ENCODE measurements around the gene SLC66A2. TPM values are rescaled to one million over a fixed set of nuclear protein-coding genes. Genes with fewer than 3 reads are reported as not detected.

The SLC66A2 gene
- total RNA-seq, 4 donors from 2014 or later, result 30.4 to 49.6 (median 35.1) TPM

DNA sequence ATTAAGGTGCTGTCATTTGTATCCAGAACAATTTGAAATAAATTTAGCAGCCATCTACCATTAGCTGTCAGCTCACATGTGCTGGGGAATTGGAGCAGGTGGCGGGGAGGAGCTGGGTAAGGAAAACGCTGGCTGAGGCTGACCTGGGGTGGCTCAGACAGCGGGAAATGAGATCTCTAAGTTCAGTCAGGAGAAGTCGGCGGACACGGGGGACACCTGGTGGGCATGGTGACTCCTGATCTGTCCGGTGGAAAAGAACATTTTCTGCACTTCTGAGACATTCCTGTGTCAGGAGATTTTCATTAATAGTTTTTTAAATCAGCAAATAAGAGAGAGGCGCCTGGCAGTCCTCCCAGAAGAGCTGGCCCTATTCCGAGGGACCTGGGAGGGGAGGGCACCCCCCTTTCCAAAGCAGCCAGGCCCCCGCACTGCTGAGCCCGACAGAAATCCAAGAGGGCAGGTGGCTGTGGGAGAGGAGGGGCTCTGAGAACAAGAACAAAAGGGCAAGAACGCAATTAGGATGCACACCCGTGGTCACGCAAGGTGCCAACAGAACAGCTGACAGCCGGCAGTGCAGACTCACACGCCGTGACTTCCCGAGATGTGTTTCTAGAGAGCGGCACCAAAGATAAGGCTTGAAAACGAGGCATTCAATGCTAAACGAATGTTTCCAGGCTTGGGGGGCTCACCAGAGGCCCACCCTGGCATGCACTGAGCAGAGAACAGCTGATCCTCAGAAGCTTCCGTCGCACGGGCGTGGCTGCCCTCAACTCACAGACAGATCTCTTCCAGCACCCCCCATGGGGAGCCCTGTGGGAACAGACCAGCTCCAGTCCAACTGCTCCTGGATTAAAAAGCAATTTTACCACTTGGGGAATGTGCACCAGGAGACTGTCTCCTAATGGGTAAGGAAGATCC is 26.4 kb downstream of the SLC66A2 start:
- no peak for DNase-seq
- H3K27ac ChIP-seq, result no peak overlapping the region
- H3K4me3 ChIP-seq, result no peak overlapping the region
- whole genome bisulfite sequencing, 2 donors, result 82 to 89% methylated on average over 11 to 19 of the region's 25 CpGs
- H3K27me3 ChIP-seq, result no peaks in the 10 kb centered on the region
- H3K9me3 ChIP-seq, result peaks cover 0 to 17% (median 13%) of the 10 kb centered on the region in 3 donors
- TF ChIP-seq POLR2A (IDR thresholded peaks at IDR 0.05), result no peak
- TF ChIP-seq, protein P1, sequence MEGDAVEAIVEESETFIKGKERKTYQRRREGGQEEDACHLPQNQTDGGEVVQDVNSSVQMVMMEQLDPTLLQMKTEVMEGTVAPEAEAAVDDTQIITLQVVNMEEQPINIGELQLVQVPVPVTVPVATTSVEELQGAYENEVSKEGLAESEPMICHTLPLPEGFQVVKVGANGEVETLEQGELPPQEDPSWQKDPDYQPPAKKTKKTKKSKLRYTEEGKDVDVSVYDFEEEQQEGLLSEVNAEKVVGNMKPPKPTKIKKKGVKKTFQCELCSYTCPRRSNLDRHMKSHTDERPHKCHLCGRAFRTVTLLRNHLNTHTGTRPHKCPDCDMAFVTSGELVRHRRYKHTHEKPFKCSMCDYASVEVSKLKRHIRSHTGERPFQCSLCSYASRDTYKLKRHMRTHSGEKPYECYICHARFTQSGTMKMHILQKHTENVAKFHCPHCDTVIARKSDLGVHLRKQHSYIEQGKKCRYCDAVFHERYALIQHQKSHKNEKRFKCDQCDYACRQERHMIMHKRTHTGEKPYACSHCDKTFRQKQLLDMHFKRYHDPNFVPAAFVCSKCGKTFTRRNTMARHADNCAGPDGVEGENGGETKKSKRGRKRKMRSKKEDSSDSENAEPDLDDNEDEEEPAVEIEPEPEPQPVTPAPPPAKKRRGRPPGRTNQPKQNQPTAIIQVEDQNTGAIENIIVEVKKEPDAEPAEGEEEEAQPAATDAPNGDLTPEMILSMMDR (IDR thresholded peaks at IDR 0.05), result no peak
- H3K36me3 ChIP-seq, result peaks cover 7 to 81% (median 7%) of the 10 kb centered on the region in 3 donors
- peaks cover 0 to 11% (median 0%) of the 10 kb centered on the region in 3 donors for H3K4me1 ChIP-seq
- intact Hi-C loops (cut with DNase I), result no loop called here

DNA sequence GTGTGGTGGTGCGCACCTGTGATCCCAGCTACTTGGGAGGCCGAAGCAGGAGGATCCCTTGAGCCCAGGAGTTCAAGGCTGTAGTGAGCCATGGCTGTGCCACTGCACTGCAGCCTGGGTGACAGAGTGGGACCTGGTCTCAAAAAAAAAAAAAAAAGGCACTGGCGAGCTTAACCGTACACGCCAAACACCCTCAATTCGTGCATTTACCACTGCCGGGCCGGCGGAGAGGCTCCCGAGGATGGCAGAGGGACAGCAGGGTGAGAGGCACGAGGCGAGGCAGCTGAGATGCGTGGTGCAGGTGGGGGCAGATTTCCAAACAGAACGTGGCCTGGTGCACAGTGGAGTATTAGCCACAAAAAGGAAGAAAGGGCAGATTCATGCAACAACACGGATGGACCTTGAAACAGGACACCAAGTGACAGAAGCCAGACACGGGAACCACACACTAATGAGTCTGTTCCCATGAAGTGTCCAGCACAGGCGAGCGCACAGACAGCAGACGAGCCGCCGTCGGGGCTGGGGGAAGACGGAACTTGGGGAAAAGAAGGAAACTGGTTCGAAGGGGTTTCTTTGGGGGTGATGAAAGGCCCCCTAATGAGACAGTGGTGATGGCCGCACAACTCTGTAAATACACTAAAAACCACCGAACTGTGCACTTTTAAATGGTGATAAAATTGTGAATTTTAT is 27.4 kb downstream of the SLC66A2 start:
- H3K4me3 ChIP-seq, result no peak overlapping the region
- no peaks in the 10 kb centered on the region for H3K27me3 ChIP-seq
- no peak for DNase-seq
- TF ChIP-seq, protein P1 (IDR thresholded peaks at IDR 0.05), result no peak
- no peak for TF ChIP-seq POLR2A (IDR thresholded peaks at IDR 0.05)
- intact Hi-C loops (cut with DNase I), result no loop called here
- H3K36me3 ChIP-seq, result peaks cover 3 to 73% (median 9%) of the 10 kb centered on the region in 3 donors
- WGBS, 2 donors, result 90 to 95% methylated on average over 24 to 26 of the region's 26 CpGs
- peaks cover 0 to 11% (median 0%) of the 10 kb centered on the region in 3 donors for H3K4me1 ChIP-seq
- peaks cover 0 to 7% (median 2%) of the 10 kb centered on the region in 3 donors for H3K9me3 ChIP-seq
- no peak overlapping the region for H3K27ac ChIP-seq

DNA sequence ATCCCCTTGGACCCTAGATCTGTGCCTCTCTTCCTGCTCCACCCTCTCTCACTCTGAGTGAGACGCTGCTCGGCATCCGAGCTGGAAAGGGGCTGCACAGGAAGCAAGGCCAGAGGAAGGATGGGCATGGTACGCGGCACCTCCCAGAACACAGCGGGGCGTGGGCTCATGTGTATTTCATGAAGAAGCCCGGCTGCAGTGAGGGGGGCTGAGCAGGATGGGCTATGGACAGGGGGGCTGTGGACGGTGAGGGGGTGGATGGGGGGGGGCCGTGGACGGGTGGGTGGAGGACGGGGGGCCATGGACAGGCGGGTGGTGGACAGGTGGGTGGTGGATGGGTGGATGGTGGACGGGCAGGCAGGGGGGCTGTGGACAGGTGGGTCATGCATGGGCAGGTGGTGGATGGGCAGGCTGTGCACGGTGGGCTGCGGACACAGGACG is 28.5 kb downstream of the SLC66A2 start:
- H3K27me3 ChIP-seq, result no peaks in the 10 kb centered on the region
- H3K4me1 ChIP-seq, result peaks cover 0 to 11% (median 0%) of the 10 kb centered on the region in 3 donors
- H3K27ac ChIP-seq, result no peak overlapping the region
- DNase-seq, result no peak
- peaks cover 9 to 73% (median 11%) of the 10 kb centered on the region in 3 donors for H3K36me3 ChIP-seq
- H3K9me3 ChIP-seq, result no peaks in the 10 kb centered on the region
- 77 to 98% methylated on average over 10 to 13 of the region's 17 CpGs for WGBS, 2 donors
- TF ChIP-seq, protein P1 (IDR thresholded peaks at IDR 0.05), result no peak
- no peak for TF ChIP-seq POLR2A (IDR thresholded peaks at IDR 0.05)
- intact Hi-C loops (cut with DNase I), result no loop called here
- no peak overlapping the region for H3K4me3 ChIP-seq

DNA sequence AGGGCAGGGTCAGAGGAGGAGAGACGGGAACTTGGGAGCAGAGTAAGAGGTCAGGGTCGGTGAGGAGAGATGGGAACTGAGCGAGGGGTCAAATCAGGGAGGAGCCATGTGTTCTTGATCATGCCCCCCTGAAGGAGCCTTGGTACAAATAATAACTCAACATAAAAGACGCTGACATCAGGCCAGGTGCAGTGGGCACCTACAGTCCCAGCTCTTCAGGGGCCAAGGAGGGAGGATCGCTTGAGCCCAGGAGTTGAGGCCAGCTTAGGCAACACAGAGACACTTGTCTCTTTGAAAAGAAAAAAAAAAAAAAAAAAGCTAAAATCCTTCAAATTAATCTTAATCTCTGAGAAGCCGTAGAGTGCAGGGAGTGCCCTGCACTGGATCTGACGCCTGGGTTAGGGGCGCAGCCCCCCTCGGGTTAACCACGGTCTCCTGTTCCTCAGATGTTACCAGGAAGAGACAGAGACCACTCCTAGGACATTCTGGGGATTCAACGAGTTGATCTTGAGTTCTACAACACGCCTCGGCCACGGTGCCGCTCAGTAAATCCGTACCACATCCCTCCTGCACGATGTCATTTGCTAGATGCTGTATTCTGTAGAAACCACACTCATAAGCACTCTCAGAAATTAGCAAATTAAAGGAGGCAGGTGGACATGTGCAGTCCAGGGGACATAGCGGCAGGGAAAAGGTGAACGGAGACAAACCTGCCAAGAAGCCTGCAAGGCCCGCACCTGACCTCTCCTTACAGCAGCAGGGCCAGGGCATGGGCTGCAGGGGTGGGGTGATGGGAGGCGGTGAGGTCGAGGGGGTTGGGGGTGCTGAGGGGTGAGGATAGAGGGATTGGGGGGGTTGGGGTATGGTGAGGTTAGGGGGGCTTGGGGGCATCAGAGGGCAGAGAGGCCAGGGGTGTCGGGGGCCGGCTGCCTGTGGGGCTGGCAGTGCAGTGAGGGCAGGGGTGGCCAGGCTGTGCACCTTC is 29.2 kb downstream of the SLC66A2 start:
- Histone ChIP-seq H3K27me3 (no peaks in the 10 kb centered on the region), H3K27ac (no peak overlapping the region), H3K36me3 (peaks cover 8 to 73% (median 10%) of the 10 kb centered on the region in 3 donors), H3K4me3 (no peak overlapping the region), H3K4me1 (peaks cover 0 to 11% (median 0%) of the 10 kb centered on the region in 3 donors), H3K9me3 (no peaks in the 10 kb centered on the region)
- no peak for DNase-seq
- intact Hi-C loops (cut with DNase I), result no loop called here
- TF ChIP-seq, protein P1 (IDR thresholded peaks at IDR 0.05), result no peak
- TF ChIP-seq POLR2A (IDR thresholded peaks at IDR 0.05), result no peak
- 91 to 94% methylated on average over 17 of the region's 24 CpGs for WGBS, 2 donors
